GM18507 (cell line): ENCODE data around the gene EWSR1.

Source experiments
- DNase-seq: peaks from one replicate; pipeline ENCODE4 v3.0.0; 2011; ENCODE audit warnings: low read depth; ENCODE audit not compliant: insufficient read length; ENCODE audit errors: extremely low spot score
- FAIRE-seq: peaks from 2 replicates; lab custom pipeline; 2011; peaks lifted over from hg19 to GRCh38; lab: Jason Lieb, UNC

Gene EWSR1

DNA sequence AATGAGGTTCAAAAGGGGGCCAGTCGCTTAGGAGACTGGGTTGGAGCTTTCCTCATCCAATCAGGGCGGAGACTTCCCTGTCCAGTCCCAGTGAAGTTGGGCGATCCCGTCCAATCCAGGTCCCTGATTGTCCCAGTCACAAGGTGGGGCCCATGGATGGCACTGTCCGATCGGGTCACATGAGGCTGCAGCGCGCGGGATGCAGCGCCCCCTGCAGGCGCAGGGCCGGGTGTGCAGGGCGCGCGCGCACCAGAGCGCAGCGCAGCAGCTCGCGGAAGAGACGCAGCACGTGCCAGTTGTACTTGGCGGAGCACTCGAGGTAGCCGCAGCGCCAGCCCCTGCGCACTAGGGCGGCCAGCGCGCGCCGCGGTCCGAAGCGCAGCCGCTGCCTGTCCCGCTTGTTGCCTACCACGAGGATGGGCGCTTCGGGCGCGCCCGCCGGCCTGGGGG is 45.1 kb downstream of the EWSR1 start:
- DNase-seq (no peak), FAIRE-seq (no peak)

DNA sequence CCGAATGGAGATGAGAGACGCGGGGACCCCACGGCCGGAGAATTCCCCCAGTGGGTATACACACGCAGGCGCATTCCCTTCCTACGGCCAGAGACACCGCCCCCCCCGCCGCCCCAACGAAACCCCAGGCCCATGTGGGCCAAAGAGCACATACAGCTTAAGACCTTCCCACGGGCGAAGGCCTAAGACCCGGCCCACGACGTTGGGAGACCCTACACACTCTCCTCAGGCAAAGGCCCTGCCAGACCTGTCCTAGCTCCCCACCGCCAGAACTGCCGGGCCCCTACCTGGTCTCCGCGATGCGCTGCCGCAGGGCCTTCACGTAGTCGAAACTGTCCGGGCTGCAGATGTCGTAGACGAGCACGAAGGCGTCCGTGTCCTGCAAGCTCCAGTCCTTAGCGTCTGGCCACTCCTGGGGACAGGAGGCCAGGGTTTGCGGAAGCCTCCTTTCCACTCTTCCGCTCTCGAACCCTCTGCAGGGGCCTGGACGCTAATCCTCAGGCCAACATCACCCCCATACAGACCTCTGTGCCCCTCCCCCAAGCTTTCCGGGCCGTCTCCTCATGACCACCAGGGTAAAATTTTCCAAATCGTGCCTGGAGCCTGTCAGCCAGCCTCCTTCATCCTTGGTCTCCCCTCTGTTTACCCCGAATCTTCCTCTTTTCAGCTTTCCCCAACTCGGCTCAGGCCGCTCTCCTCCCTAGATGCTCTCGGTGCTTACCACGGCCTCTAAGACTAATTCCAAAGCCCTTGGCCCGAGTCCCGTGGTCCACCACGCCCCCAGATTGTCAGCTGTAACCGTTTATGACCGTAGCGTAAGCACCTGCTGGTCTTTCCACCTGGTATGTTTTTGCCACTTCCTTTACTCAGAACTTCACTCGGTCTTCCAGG is 45.8 kb downstream of the EWSR1 start:
- FAIRE-seq, result no peak
- no peak for DNase-seq

DNA sequence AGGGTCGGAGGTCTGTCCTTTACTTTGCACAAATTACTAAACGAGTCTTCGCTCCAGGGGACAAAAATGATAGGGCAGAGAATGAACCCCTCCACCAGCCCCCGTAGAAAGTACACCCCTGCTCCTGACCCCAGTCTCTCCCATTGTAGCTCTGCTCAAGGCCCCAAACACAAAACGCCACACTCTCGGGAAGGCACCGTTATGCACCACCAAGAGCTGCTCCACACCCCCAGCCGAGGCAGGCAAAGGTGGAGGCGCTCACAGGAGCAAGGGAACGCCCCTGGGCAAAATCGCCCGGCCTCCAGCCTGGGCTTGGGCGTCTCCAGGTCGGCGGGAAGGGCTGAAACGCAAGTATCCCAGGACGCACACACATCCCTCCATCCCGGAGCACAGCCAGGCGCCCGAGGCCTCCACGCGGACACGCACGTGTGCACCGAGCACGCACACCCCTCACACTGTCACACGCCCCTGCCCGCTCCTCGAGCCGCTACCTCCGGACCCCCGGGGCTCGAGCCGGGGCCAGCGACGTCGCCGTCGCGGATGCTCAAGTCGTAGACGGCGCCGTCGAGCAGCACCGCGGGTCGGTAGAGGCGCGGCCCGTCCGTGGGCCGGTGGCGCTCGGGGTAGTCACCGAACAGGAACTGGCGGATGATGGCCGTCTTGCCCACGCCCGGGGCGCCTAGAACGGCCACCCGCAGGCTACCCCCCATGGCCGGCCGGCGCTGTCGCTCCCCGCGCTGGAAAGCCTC is 46.6 kb downstream of the EWSR1 start:
- FAIRE-seq, result no peak
- DNase-seq, result no peak

DNA sequence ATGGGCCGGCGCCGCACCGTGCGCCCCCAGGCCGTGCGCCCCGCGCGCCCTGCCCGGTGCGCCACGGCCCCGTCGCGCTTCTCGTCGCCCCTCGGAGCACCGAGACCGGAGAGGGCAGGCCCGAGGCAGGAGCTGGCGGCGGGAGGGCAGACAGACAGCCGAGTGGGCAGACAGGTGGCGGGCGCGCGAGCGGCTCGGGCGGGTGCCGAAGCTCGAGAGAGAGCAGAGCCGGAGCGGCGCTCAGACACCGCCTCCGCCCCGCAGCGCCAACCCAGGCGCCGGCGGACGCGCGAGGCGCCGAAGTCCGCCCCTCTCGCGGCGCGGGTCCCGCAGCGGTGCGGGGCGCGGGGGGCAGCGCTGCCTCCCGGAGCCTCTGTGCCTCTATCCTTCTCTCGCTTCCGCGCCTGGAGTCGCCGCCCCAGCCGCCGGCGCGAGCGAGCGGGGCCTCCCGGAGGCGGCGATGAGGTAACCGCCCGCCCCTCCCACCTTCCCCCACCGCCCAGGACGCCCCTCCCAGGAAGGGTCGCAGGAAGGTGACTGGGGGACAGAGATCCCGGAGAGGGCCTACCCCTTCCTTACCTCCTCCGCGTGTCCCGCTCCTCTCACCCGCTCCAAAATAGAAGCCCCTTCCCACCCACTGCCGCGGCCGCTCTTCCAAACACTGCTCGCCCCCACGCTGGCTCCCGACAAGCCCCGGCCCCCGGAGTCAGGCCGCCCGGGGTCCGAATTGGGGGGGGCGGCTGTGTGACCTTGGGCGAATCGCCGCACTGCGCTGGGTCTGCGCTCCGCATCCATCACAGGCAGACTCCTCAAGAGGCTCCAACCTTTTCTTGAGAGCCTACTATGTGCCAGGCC is 47.4 kb downstream of the EWSR1 start, which contains the start of gene RASL10A:
TSS of gene RASL10A (minus strand) at position 412 of the 855 bp plus-strand sequence. CDS start 451 bp downstream, outside the sequence.
- no peak for FAIRE-seq
- DNase-seq, result no peak

- no peak for FAIRE-seq
- DNase-seq, result no peak
Observed at GRCh38 chr22:29316141-29316828, 48.2 kb downstream of the EWSR1 start.

- no peak for FAIRE-seq
- no peak for DNase-seq
Observed at GRCh38 chr22:29317827-29318454, 49.9 kb downstream of the EWSR1 start.

- DNase-seq (no peak), FAIRE-seq (no peak)
Observed at GRCh38 chr22:29319072-29319471, 51.0 kb downstream of the EWSR1 start.

DNA sequence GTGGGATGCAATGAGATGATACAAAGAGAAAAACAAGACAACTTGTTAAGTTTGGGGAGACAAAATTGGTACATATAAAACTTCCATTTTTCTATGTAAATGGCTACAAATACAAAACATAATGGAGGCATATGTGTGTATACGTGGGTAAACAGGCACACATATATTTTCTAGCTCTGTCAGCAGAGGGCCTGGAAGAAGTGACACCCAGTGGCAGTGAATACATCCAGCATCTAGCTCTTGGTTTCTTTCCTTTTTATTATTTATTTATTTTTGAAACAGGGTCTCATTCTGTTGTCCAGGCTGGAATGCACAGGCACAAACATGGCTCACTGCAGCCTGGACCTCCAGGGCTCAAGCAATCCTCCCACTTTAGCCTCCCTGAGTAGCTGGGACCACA is 52.5 kb downstream of the EWSR1 start:
- DNase-seq (no peak), FAIRE-seq (no peak)

GRCh38 chr22:29323641-29324040 is 55.6 kb downstream of the EWSR1 start:
- no peak for FAIRE-seq
- DNase-seq, result no peak

DNA sequence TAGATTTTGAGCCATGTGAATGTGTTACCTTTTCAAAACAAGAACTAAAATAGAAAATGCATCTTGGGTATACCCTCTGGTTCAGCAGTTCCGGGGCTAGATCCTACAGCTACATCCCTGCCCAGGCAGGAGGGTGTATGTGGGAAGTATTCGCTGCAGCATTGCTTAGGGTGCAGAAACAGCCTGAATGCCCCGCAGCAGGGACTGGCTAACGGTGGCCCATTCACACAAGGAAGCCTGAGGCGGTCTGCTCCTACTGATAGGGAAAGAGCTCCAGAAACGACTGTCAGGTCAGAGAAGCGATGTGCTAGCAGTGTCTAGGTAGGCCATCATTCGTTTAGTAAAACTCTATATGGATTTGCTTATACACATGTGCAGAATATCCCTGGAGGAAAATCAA is 57.3 kb downstream of the EWSR1 start:
- no peak for DNase-seq

GRCh38 chr22:29325785-29326315 is 57.8 kb downstream of the EWSR1 start:
- FAIRE-seq (no peak), DNase-seq (no peak)

More for the DNA sequence above, 57.3 kb downstream of the EWSR1 start:
- FAIRE-seq, result no peak

DNA sequence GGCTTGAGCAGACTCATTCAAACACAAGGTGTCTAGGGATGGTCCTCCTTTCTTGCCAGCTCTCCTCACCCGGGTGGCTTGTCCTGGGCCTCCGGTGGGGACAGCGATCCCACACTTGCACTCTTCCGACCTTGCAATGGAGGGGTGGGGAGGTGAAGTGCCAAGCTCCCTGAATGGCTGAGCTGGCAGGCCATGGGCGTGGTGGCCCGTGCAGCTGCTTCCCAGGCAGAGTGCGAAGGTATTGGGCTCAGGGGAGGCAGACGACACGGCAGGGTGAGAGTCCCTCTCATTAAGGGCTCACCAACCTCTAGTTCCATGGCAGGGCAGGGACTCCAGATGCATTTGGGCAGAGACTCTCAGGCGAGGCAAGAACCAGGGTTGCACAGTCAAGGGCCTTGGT is 58.4 kb downstream of the EWSR1 start:
- FAIRE-seq (no peak), DNase-seq (no peak)

- no peak for DNase-seq
- no peak for FAIRE-seq
Observed at GRCh38 chr22:29327089-29327764, 59.2 kb downstream of the EWSR1 start.

- FAIRE-seq (no peak), DNase-seq (no peak)
Observed at GRCh38 chr22:29328055-29328454, 60.0 kb downstream of the EWSR1 start.

DNA sequence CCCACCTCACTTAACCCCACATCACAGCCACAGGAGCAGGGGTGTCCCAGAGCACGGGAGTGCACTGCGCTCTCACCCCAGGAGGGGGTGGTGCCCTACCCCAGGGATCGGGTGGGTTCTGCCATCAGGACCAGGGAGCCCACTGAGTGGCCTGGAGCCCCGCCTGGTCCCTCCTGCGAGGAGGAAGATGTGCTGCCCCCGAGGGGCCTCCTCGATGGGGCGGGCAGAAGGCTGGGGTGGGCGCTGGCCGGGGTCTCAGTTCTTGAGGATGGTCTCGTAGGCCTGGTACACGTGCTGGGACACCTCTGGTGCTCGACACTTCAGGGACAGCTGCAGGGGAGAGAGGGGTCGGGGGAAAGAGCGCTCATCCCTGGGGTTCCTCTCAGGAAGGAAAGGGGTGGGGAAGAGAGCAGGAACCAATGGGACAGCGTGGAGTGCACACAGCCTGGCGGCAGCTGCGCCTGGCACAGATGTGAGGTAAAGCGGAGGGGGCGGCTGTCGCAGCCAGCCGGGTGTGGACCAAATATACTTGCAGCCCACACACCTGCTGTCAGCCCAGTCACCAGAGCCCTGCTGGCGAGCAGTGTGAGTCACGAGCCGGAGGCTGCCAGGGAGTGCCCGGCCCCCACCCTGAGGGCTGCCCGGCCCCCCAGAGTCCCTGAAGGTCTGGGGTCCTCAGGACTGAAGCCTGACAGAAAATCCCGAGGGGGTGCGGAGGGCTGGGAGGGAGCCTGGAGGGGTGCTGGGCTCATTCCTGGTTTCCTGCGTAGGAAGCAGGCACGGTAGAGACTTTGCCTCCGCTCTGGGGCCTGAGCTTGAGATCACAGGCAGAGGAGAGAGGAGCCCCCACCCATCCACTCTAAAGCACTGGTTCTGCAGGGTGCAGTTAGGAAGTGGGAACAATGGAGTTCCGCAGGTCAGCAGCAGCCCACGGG is 60.8 kb downstream of the EWSR1 start:
- DNase-seq, result no peak
- no peak for FAIRE-seq

DNA sequence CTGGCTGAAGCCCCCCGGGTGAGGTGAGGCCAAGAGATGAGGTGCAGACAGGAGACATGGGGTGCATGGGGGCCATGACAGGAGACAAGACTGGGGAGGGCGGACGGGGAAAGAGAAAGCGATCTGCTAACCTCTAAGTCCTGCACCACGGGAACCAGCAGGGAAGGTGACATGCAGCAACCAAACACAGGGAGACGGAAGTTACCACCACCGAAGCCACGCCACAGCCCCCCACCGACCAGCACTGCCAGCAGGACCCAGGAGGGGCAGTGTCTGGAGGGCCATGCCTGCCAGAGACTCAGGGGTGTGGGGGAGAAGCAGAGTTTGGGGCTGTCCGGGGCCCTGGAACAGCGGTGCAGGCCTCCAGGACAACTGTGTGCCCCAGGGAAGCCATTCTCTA is 61.5 kb downstream of the EWSR1 start:
- no peak for FAIRE-seq
- DNase-seq, result no peak

DNA sequence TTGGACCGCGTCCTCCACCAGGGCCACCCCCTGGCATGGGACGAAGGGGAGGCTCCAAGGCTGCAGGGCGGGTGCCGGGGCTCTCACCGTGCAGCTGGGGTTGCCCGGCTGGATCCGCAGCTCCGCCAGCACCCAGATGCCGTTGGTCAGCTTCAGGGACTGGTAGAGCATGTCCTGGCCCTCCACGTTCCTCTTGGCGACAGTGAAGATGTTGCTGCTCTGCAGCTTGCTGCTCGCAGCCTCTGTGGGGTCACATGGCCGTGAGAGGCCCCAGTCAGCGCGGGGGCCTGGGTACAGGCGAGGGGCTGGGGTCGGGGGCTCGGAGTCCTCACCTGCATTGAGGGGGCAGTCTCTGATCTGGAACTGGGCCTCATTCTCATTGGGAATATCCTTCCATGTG is 62.2 kb downstream of the EWSR1 start:
- FAIRE-seq (no peak), DNase-seq (no peak)
